Eye (tissue), 1 donor: Measurements from ENCODE around the gene NCBP1.
A peak's percentile ranks its signal among the peaks of the same experiment; 100 is the strongest.
"Not testable (repeated sequence)": the region's sequence is repeated elsewhere in the genome, so short reads cannot be mapped to it uniquely, and the experiment has no call there.

Experiments used
- DNase-seq: peaks from one replicate; pipeline ENCODE4 v3.0.0-alpha.2; 2015

Gene NCBP1, protein sequence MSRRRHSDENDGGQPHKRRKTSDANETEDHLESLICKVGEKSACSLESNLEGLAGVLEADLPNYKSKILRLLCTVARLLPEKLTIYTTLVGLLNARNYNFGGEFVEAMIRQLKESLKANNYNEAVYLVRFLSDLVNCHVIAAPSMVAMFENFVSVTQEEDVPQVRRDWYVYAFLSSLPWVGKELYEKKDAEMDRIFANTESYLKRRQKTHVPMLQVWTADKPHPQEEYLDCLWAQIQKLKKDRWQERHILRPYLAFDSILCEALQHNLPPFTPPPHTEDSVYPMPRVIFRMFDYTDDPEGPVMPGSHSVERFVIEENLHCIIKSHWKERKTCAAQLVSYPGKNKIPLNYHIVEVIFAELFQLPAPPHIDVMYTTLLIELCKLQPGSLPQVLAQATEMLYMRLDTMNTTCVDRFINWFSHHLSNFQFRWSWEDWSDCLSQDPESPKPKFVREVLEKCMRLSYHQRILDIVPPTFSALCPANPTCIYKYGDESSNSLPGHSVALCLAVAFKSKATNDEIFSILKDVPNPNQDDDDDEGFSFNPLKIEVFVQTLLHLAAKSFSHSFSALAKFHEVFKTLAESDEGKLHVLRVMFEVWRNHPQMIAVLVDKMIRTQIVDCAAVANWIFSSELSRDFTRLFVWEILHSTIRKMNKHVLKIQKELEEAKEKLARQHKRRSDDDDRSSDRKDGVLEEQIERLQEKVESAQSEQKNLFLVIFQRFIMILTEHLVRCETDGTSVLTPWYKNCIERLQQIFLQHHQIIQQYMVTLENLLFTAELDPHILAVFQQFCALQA

GRCh38 chr9:97632985-97633858, at the start of gene NCBP1, which contains the start of gene TSTD2:
NCBP1 (plus strand) TSS chr9:97633821; CDS start chr9:97633882, 61 bp downstream.
TSTD2 (minus strand) TSS chr9:97633368; CDS start chr9:97627562, 5,806 bp downstream.
- DNase-seq = peak; percentile 99

GRCh38 chr9:97584778-97585177, 48.8 kb upstream of the NCBP1 start:
- not testable (repeated sequence) for DNase-seq

GRCh38 chr9:97586909-97587308, 46.7 kb upstream of the NCBP1 start:
- not testable (repeated sequence) for DNase-seq

- DNase-seq = no peak
These were observed 42.1 kb upstream of the NCBP1 start for GRCh38 chr9:97591535-97591934.

- DNase-seq = no peak
These were observed 41.5 kb upstream of the NCBP1 start for GRCh38 chr9:97592126-97592525.

GRCh38 chr9:97593960-97594359, 39.7 kb upstream of the NCBP1 start:
- DNase-seq = no peak

DNA sequence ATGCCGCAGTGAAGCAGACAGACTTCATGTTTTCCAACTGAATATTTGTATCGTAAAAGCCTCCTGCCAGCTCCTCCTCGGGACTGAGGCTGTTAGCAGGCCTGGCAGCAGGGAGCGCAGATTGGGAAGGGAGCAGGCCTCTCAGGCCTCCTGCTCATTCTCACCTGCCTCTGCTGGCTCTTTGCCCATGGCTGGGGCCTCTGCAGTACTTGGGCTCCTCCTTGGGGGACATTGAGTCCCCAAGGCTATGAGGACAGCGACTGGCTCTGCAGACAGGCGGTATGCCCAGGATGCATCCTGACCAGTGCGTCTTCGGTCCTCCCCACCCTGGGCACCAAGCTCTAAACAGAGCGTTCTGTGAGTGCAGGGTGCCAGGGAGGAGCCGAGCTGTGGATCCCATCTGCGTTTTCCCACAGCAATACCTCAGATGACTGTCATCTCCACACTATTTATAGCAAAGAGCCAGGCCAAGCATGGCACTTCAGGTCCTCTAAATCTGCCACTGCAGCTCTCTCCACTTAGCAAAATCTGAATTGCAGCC, 39.2 kb upstream of the NCBP1 start:
- DNase-seq = no peak

DNA sequence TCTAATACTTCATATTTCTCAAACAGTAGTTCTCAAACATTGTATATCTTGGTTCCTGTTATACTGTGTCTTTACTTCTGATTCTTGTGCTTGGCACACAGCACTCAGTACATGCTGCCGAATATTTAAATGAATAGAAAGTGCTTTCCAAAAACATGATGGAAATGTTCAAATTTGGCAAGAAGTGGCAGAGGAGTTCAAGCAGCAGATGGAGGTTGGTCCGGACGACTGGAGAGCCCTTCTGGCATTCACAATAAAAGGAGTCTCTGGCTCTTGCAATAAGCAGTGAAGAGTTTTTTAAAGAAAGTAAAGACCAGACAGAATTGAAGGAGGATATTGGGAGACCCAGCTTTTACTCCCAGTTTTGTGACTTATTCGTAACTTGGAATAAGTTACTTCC, 36.7 kb upstream of the NCBP1 start:
- no peak for DNase-seq

DNA sequence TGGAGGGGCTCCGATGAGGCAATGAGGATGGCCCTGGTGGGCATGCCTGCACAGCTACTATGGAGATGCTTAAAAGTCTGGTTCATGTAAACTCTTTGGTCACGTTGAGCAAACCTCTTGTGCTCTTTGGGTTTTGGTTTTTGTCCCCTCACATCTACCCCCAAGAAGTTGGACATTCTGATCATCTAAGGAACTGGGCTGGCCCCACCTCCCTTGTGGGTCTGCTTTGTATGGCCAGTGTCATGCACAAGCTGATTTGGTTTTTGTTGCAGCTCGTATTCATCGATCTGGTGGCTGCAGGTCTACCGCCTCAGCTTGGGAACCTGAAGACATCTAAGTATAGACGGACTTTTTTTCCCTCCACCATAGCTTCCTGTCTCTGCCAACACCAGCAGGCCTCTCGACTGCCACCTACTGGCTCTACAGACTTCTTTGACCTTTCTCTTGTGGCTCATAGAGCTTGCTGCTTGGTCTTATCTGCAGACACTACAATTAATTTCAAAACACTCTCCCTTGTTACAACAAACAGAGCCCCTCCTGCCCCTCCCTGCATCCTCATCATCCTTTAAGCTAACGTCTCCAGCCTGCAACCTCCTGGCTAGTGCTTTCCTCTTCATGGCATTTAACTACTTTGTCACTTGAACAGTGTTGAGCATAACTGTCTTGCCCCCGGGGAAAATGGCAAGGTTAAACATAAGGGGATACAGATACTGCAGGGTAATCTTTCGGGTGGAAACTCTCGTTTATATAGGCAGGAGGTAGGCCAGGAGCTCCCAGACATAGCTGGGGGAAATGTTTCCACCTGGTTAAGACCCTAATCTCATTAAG, 34.9 kb upstream of the NCBP1 start:
- DNase-seq = peak; percentile 89

DNA sequence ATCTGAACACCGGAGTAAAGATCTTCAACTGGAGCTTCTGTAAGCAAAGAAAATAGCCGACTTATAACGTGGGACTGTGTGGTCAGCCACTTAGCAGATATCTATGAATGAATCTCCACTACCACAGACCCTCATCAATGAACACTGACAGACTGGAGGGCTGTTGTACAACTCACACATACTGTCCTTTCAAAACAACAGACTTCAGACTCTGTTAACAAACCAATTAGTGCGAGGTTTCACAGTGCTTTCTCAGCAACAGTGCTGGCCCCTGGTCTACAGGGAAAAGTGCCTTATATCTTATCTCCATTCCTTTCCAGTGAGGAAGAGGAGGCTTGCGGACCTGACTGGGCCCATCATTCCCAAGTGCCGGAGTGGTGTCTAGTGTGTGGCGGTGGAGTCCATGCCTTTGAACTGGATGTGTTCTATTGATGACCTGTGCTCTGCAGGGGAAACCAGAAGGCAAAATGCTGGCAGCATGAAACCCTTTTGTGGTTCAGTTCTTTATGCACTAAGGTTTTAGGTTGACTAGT, 34.2 kb upstream of the NCBP1 start:
- DNase-seq = no peak

DNA sequence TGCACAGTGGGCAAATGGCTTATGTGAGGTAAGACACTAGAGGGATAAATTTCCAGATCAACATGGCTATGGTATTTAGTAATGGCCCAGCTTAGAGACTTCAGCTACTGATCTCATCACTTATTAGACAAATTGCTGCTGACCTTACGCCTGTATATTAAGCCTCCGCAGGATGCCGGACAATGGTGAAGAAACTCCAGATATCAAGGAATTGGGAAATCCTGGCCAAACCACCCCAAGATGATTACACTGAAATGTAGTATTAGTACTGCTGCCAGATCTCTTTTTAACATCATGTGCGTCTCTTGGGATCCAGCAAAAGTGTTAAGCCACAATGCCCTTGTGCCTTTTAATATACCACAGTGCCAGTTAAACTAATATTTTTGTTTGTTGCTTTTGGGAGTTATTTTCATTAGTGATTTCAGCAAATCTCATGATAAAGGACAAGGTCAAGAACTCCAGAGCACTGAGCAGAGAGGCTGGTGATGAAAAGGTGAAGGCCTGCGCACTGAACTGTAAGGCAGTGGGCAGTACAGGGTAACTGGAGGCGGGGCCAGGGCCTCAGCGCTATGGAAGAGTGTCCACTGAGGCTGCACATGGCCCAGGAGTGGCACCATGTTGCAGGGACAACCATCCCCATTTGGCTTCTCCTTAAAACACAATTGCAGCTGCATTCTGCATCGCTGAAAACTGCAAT, 32.9 kb upstream of the NCBP1 start:
- DNase-seq = no peak

DNA sequence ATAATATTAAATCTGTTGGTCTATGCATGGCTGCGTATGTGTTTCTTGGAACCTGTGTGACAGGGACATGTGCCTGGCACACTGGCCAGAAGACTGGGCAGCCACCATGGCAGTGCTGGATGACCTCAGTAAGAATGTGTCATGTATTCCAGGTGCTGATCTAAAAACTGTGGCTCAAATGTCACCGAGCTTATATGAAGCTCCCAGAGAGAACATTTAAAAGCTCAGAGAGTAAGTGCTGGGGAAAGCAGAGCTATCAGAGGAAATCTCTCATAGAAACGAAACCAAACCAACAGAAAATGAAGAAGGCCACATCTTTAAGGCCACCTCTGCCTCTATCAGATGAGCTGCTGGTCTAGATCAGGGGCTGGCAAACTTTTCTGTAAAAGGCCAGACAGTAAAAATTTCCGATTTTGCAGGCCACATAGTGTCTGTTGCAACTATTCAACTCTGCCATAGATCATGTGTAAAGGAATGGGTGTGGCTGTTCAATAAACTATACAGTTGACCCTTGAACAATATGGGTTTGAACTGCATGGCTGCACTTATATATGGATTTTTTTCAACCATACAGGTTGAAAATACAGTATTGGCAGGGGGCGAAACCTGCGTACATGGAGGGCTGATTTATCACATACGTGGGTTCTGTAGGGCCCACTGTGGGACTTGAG, 32.3 kb upstream of the NCBP1 start:
- no peak for DNase-seq

GRCh38 chr9:97602430-97602829, 31.2 kb upstream of the NCBP1 start:
- DNase-seq = no peak

DNA sequence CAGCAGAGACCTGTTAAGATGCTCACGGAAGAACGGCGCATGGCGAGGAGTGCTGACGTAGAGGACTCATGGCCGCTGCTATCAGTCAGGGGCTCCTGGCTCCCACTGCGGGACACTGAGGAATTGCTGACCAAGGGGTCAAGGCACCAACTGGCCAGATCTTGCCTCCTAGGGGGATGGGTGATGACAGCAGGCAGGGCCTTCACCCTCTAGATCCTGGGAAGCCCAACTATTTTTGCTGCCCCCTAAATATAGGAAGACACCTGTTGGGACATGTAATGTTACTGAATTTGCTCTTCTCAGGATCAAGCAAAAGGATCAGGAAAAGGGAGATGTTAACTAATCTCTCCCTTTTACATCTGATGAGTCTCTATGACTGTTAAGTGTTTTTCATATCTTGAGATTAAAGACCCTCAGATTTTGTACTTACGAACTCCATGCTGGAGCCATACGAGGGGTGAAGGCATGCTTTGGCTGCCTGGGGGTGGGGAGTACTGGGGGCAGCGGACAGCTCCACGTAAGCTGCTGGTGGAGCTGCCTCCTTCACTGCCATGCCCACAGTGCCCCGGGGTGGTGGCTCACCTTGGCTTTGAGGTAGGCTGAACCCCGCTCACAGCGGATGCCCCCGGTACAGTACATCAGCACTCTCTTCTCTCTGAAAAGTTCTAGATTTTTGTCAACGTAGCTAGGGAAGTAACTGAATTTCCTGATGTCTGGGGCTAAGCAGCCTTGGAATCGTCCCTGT, 28.5 kb upstream of the NCBP1 start:
- no peak for DNase-seq

GRCh38 chr9:97615439-97616072, 18.1 kb upstream of the NCBP1 start:
- peak; percentile 83 for DNase-seq

GRCh38 chr9:97617939-97618416, 15.6 kb upstream of the NCBP1 start:
- no peak for DNase-seq

DNA sequence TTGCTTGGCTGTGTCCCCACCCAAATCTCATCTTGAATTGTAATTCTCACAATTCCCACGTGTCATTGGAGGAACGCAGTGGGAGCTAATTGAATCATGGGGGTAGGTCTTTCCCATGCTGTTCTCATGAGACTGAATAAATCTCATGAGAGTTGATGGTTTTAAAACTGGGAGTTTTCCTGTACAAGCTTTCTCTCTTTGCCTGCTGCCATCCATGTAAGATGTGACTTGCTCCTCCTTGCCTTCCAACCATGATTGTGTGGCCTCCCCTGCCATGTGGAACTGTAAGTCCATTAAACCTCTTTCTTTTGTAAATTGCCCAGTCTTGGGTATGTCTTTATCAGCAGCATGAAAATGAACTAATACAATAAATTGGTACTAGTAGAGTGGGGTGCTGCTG, 13.6 kb upstream of the NCBP1 start:
- DNase-seq = not testable (repeated sequence)

GRCh38 chr9:97622483-97622882, 11.1 kb upstream of the NCBP1 start:
- DNase-seq = not testable (repeated sequence)

DNA sequence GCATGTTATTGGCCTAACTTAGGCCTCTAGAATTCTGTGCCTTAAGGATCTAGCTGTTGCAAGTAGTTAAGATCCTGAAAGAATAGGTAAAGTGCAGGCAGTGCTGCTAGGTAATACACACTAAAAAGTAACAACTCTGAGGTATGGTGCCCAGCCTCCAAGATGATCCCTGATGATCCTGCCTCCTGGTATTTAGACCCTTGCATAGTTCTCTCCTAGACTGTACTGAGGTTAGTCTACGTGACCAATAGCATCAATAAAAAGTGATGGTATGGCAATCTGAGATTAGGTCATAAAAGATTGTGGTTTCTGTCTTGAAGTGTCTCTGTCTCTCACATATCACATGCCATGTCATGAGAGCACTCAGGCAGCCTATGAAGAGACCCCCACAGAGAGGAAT, 9.7 kb upstream of the NCBP1 start:
- DNase-seq = no peak
